ENCODE data around the gene AHNAK.

- TF ChIP-seq USF1 (IDR thresholded peaks at IDR 0.05) (no peak), RAD21 (IDR thresholded peaks at IDR 0.05; ENCODE audit: low read depth) (no peak), NFIC (IDR thresholded peaks at IDR 0.05) (no peak)
Observed at GRCh38 chr11:62542111-62542745, 4.4 kb downstream of the AHNAK start.

Data from Ishikawa (cell line).